ENCODE data around the gene DEFB123. TPM values are rescaled to one million over a fixed set of nuclear protein-coding genes. Genes with fewer than 3 reads are reported as not detected.
"Not testable (repeated sequence)": the region's sequence is repeated elsewhere in the genome, so short reads cannot be mapped to it uniquely, and the experiment has no call there.

The DEFB123 gene
- total RNA-seq, 2 donors from 2014 or later: not detected

- Histone ChIP-seq H3K36me3 (no peaks in the 10 kb centered on the region), H3K27ac (no peak overlapping the region), H3K27me3 (replicated peaks; ENCODE audit: insufficient read depth) (no peaks in the 10 kb centered on the region), H3K4me3 (no peak overlapping the region), H3K9me3 (no peaks in the 10 kb centered on the region), H3K4me1 (ENCODE audit: control insufficient read depth in 1 of 2, low read depth in 2 of 2) (no peaks in the 10 kb centered on the region)
- no peak for DNase-seq (ENCODE audit: low spot score)
- no peak for TF ChIP-seq CTCF (IDR thresholded peaks at IDR 0.05)
- no peak for ATAC-seq (ENCODE audit: insufficient number of reproducible peaks, low FRiP score, low read depth)
Observed at GRCh38 chr20:31410011-31410410, 30.4 kb upstream of the DEFB123 start.

GRCh38 chr20:31414381-31414780, 26.1 kb upstream of the DEFB123 start:
- H3K27me3 ChIP-seq (replicated peaks; ENCODE audit: insufficient read depth): no peaks in the 10 kb centered on the region
- H3K9me3 ChIP-seq: no peaks in the 10 kb centered on the region
- no peak for DNase-seq (ENCODE audit: low spot score)
- no peak overlapping the region for H3K4me3 ChIP-seq
- no peak for ATAC-seq (ENCODE audit: insufficient number of reproducible peaks, low FRiP score, low read depth)
- no peak for TF ChIP-seq CTCF (IDR thresholded peaks at IDR 0.05)
- no peak overlapping the region for H3K27ac ChIP-seq
- no peaks in the 10 kb centered on the region for H3K36me3 ChIP-seq
- H3K4me1 ChIP-seq (ENCODE audit: control insufficient read depth in 1 of 2, low read depth in 2 of 2): no peaks in the 10 kb centered on the region

GRCh38 chr20:31415653-31416052, 24.8 kb upstream of the DEFB123 start:
- Histone ChIP-seq H3K9me3 (no peaks in the 10 kb centered on the region), H3K4me1 (ENCODE audit: control insufficient read depth in 1 of 2, low read depth in 2 of 2) (no peaks in the 10 kb centered on the region), H3K4me3 (no peak overlapping the region), H3K36me3 (no peaks in the 10 kb centered on the region), H3K27ac (no peak overlapping the region), H3K27me3 (replicated peaks; ENCODE audit: insufficient read depth) (no peaks in the 10 kb centered on the region)
- no peak for ATAC-seq (ENCODE audit: insufficient number of reproducible peaks, low FRiP score, low read depth)
- no peak for TF ChIP-seq CTCF (IDR thresholded peaks at IDR 0.05)
- DNase-seq (ENCODE audit: low spot score): no peak

- TF ChIP-seq CTCF (IDR thresholded peaks at IDR 0.05): no peak
Observed at GRCh38 chr20:31418307-31418706, 22.1 kb upstream of the DEFB123 start.

GRCh38 chr20:31425797-31426196, 14.6 kb upstream of the DEFB123 start:
- H3K36me3 ChIP-seq: no peaks in the 10 kb centered on the region
- no peak for TF ChIP-seq CTCF (IDR thresholded peaks at IDR 0.05)
- ATAC-seq (ENCODE audit: insufficient number of reproducible peaks, low FRiP score, low read depth) (no peak), DNase-seq (ENCODE audit: low spot score) (no peak)
- H3K27ac ChIP-seq: no peak overlapping the region
- H3K27me3 ChIP-seq (replicated peaks; ENCODE audit: insufficient read depth): no peaks in the 10 kb centered on the region
- no peak overlapping the region for H3K4me3 ChIP-seq
- no peaks in the 10 kb centered on the region for H3K4me1 ChIP-seq (ENCODE audit: control insufficient read depth in 1 of 2, low read depth in 2 of 2)
- H3K9me3 ChIP-seq: no peaks in the 10 kb centered on the region

More at GRCh38 chr20:31418307-31418706, 22.1 kb upstream of the DEFB123 start:
- Histone ChIP-seq H3K4me1 (ENCODE audit: control insufficient read depth in 1 of 2, low read depth in 2 of 2) (no peaks in the 10 kb centered on the region), H3K27ac (no peak overlapping the region), H3K9me3 (no peaks in the 10 kb centered on the region), H3K4me3 (no peak overlapping the region), H3K36me3 (no peaks in the 10 kb centered on the region), H3K27me3 (replicated peaks; ENCODE audit: insufficient read depth) (no peaks in the 10 kb centered on the region)
- DNase-seq (ENCODE audit: low spot score): no peak
- no peak for ATAC-seq (ENCODE audit: insufficient number of reproducible peaks, low FRiP score, low read depth)

GRCh38 chr20:31426891-31427551, 13.4 kb upstream of the DEFB123 start:
- not testable (repeated sequence) for H3K9me3 ChIP-seq; H3K36me3 ChIP-seq; ATAC-seq (ENCODE audit: insufficient number of reproducible peaks, low FRiP score, low read depth); DNase-seq (ENCODE audit: low spot score); H3K27me3 ChIP-seq (replicated peaks; ENCODE audit: insufficient read depth); H3K4me3 ChIP-seq; H3K4me1 ChIP-seq (ENCODE audit: control insufficient read depth in 1 of 2, low read depth in 2 of 2); H3K27ac ChIP-seq

GRCh38 chr20:31427576-31427975, 12.9 kb upstream of the DEFB123 start:
- DNase-seq (ENCODE audit: low spot score); ATAC-seq (ENCODE audit: insufficient number of reproducible peaks, low FRiP score, low read depth); H3K27me3 ChIP-seq (replicated peaks; ENCODE audit: insufficient read depth); H3K9me3 ChIP-seq; H3K4me3 ChIP-seq; H3K27ac ChIP-seq; H3K36me3 ChIP-seq; H3K4me1 ChIP-seq (ENCODE audit: control insufficient read depth in 1 of 2, low read depth in 2 of 2): not testable (repeated sequence)

All from thoracic aorta (tissue), 2 donors.